SK-N-MC (cell line): Measurements from ENCODE around the gene RNF13.

Source experiments
- DNase-seq: peaks from one replicate; pipeline ENCODE4 v3.0.0-alpha.2; 2011; ENCODE audit warnings: low read depth, low spot score
- H3K27ac ChIP-seq: fragments of 200-600 bp; sonication (generic); 2 replicates; pipeline ENCODE4 v1.5.1; 2016; ENCODE audit warnings: mixed run types
- H3K36me3 ChIP-seq: fragments of 200-600 bp; sonication (generic); 2 replicates; pipeline ENCODE4 v1.6.1; 2017; ENCODE audit warnings: antibody characterized with exemption, low read length, mixed read lengths; ENCODE audit not compliant: insufficient read depth
- H3K4me3 ChIP-seq: fragments of 200-600 bp; sonication (generic); 2 replicates; pipeline ENCODE4 v1.5.1; 2016
- H3K9ac ChIP-seq: fragments of 200-600 bp; sonication (generic); 2 replicates; pipeline ENCODE4 v1.8.0; 2017; ENCODE audit warnings: mixed run types, mixed read lengths; ENCODE audit not compliant: insufficient read length
- H3K9me3 ChIP-seq: fragments of 200-600 bp; sonication (generic); 2 replicates; pipeline ENCODE4 v1.6.1; 2017; ENCODE audit warnings: low read depth, mild to moderate bottlenecking, antibody characterized with exemption, low read length, moderate library complexity, mixed read lengths
- EZH2 ChIP-seq: fragments of 200-600 bp; sonication (generic); IDR thresholded peaks from one replicate; pipeline ENCODE4 v1.6.1; 2017; ENCODE audit warnings: antibody characterized with exemption
- FOXP2 ChIP-seq: optimal IDR thresholded peaks from 2 replicates; pipeline ENCODE3; 2011; ENCODE audit warnings: mild to moderate bottlenecking, moderate library complexity; ENCODE audit not compliant: insufficient read depth; ENCODE audit errors: extremely low read length, control extremely low read depth

Gene RNF13

GRCh38 chr3:150006794-150007193 is 193.8 kb downstream of the RNF13 start:
- no peak overlapping the region for H3K27ac ChIP-seq
- TF ChIP-seq EZH2 (no peak), FOXP2 (no peak)
- no peak overlapping the region for H3K9ac ChIP-seq
- DNase-seq: no peak
- no peaks in the 10 kb centered on the region for H3K9me3 ChIP-seq
- H3K4me3 ChIP-seq: no peak overlapping the region
- H3K36me3 ChIP-seq: no peaks in the 10 kb centered on the region
